Sigmoid colon (tissue), 7 donors: ENCODE measurements around the gene FKBP9. TPM values are rescaled to one million over a fixed set of nuclear protein-coding genes. Genes with fewer than 3 reads are reported as not detected.
"Not testable (repeated sequence)": the region's sequence is repeated elsewhere in the genome, so short reads cannot be mapped to it uniquely, and the experiment has no call there.

ENCODE experiments used
- DNase-seq: peaks from one replicate; pipeline ENCODE4 v3.0.0-alpha.2; 2019
- H3K27ac ChIP-seq, 4 donors: fragments of 200-600 bp; sonication (generic); one replicate each; pipeline ENCODE4 v1.5.1; 2016 to 2019; ENCODE audit warnings: mild to moderate bottlenecking in 1 of 4
- H3K27me3 ChIP-seq, 3 donors: fragments of 200-600 bp; sonication (generic); one replicate each; pipeline ENCODE4 v1.5.1; 2019; ENCODE audit warnings: mild to moderate bottlenecking in 1 of 3
- H3K36me3 ChIP-seq, 4 donors: fragments of 200-600 bp; sonication (generic); one replicate each; pipeline ENCODE4 v1.5.1; 2016 to 2019
- H3K4me1 ChIP-seq, 4 donors: fragments of 200-600 bp; sonication (generic); one replicate each; pipeline ENCODE4 v1.5.1; 2017 to 2019
- H3K4me3 ChIP-seq, 4 donors: fragments of 200-600 bp; sonication (generic); one replicate each; pipeline ENCODE4 v1.5.1; 2017 to 2019; ENCODE audit warnings: mild to moderate bottlenecking in 2 of 4, moderate library complexity in 1 of 4
- H3K9me3 ChIP-seq, 4 donors: fragments of 200-600 bp in 3 of 4; sonication (generic) in 3 of 4; one replicate each; pipeline versions ENCODE4 v1.5.1 to v1.6.1; 2013 to 2019
- CTCF ChIP-seq, 4 experiments: fragments of 450-650 bp in 3 of 4; fragments of 200-600 bp in 1 of 4; IDR thresholded peaks; one replicate each; pipeline ENCODE4 v1.5.1; 2016 to 2019; ENCODE audit warnings: antibody characterized with exemption in 4 of 4, mild to moderate bottlenecking in 3 of 4, moderate library complexity in 2 of 4
- WGBS, 2 donors: extraction: QIAGEN DNeasy Blood & Tissue Kit; methylation state at CpG; one replicate each; pipeline ENCODE4 v1.1.7; 2013; 5-methylcytosine and 5-hydroxymethylcytosine counted together
- intact Hi-C: fragments of 100-400 bp; cut with DNase I; formaldehyde crosslinking; loops from one replicate; pipeline ENCODE4 v1.15.1; 2023
- polyA plus RNA-seq, 3 donors: library from polyadenylated mRNA; stranded (reverse); fragments of 200-250 nt; gene quantifications; one replicate each; pipeline ENCODE4 v1.2.3, GENCODE V29; 2013
- total RNA-seq, 4 donors: library from RNA; depleted of rRNA; stranded (reverse); fragments of >200 nt; gene quantifications; one replicate each; pipeline ENCODE4 v1.1.0, GENCODE V29; 2016
- donor health status: healthy with polysubstance abuse.
- donor health status: Bipolar disorder and iron deficiency.
- donor health status: healthy.

Gene FKBP9
- total and polyA plus RNA-seq, 7 donors, result 12.3 to 161 (median 79.6) TPM

- DNase-seq, H3K9me3 ChIP-seq, H3K27me3 ChIP-seq, H3K36me3 ChIP-seq, H3K4me3 ChIP-seq, intact Hi-C loops: not testable (repeated sequence)
- Histone ChIP-seq H3K27ac (peak overlapping the region in 3 of 4 donors; percentile 49 to 57 (median 55)), H3K4me1 (peaks cover 0 to 18% (median 14%) of the 10 kb centered on the region in 4 donors)
- 22 to 31% methylated on average over 6 of the region's 8 CpGs for WGBS, 2 donors
- peak; percentile 16 to 41 (median 30) for TF ChIP-seq CTCF (IDR thresholded peaks at IDR 0.05)
Observed at GRCh38 chr7:32964461-32965159, 7.4 kb downstream of the FKBP9 start.

GRCh38 chr7:32966489-32967267, 9.4 kb downstream of the FKBP9 start:
- H3K27me3 ChIP-seq, H3K27ac ChIP-seq, intact Hi-C loops, H3K36me3 ChIP-seq, H3K4me3 ChIP-seq, DNase-seq, H3K9me3 ChIP-seq: not testable (repeated sequence)
- peaks cover 0 to 22% (median 16%) of the 10 kb centered on the region in 4 donors for H3K4me1 ChIP-seq
- WGBS, 2 donors, result 56 to 65% methylated on average over 4 of the region's 5 CpGs

GRCh38 chr7:32967268-32967582, 10.0 kb downstream of the FKBP9 start:
- H3K4me1 ChIP-seq, result peaks cover 0 to 27% (median 18%) of the 10 kb centered on the region in 4 donors
- DNase-seq, intact Hi-C loops, H3K4me3 ChIP-seq, H3K27ac ChIP-seq, H3K36me3 ChIP-seq, H3K9me3 ChIP-seq, H3K27me3 ChIP-seq: not testable (repeated sequence)
- WGBS, 2 donors, result 30 to 68% methylated on average over 4 of the region's 4 CpGs

- H3K4me3 ChIP-seq, H3K27me3 ChIP-seq, H3K27ac ChIP-seq, H3K36me3 ChIP-seq, H3K9me3 ChIP-seq, DNase-seq, intact Hi-C loops: not testable (repeated sequence)
- 18 to 49% methylated on average over 3 of the region's 3 CpGs for WGBS, 2 donors
- peaks cover 0 to 10% (median 4%) of the 10 kb centered on the region in 4 donors for H3K4me1 ChIP-seq
Observed at GRCh38 chr7:32971967-32972366, 14.7 kb downstream of the FKBP9 start.

- H3K4me3 ChIP-seq, intact Hi-C loops, H3K4me1 ChIP-seq, H3K9me3 ChIP-seq, H3K27me3 ChIP-seq, H3K27ac ChIP-seq, DNase-seq: not testable (repeated sequence)
- 92 to 98% methylated on average over 2 of the region's 2 CpGs for WGBS, 2 donors
- H3K36me3 ChIP-seq, result peaks cover 0 to 16% (median 2%) of the 10 kb centered on the region in 4 donors
Observed at GRCh38 chr7:32977159-32977558, 19.9 kb downstream of the FKBP9 start.

- H3K4me1 ChIP-seq, H3K4me3 ChIP-seq, H3K27ac ChIP-seq, H3K27me3 ChIP-seq, H3K9me3 ChIP-seq, intact Hi-C loops: not testable (repeated sequence)
- 94 to 97% methylated on average over 6 of the region's 6 CpGs for WGBS, 2 donors
- peak; percentile 74 for DNase-seq
- peaks cover 0 to 16% (median 2%) of the 10 kb centered on the region in 4 donors for H3K36me3 ChIP-seq
Observed at GRCh38 chr7:32979246-32979645, 22.0 kb downstream of the FKBP9 start.

- Histone ChIP-seq H3K4me1 (peaks cover 0 to 11% (median 6%) of the 10 kb centered on the region in 4 donors), H3K36me3 (peaks cover 0 to 16% (median 2%) of the 10 kb centered on the region in 4 donors)
- DNase-seq, intact Hi-C loops, H3K9me3 ChIP-seq, H3K4me3 ChIP-seq, H3K27ac ChIP-seq, H3K27me3 ChIP-seq: not testable (repeated sequence)
- WGBS, 2 donors, result no CpG with 5 or more reads among the region's 2 CpGs
Observed at GRCh38 chr7:32979902-32980301, 22.7 kb downstream of the FKBP9 start.

GRCh38 chr7:32988148-32988547, 30.9 kb downstream of the FKBP9 start:
- peaks cover 0 to 23% (median 16%) of the 10 kb centered on the region in 4 donors for H3K4me1 ChIP-seq
- DNase-seq, H3K27me3 ChIP-seq, H3K9me3 ChIP-seq, H3K4me3 ChIP-seq, intact Hi-C loops, H3K36me3 ChIP-seq, H3K27ac ChIP-seq: not testable (repeated sequence)
- WGBS, 2 donors, result 43 to 84% methylated on average over 8 of the region's 8 CpGs

GRCh38 chr7:32991068-32991585, 33.9 kb downstream of the FKBP9 start:
- H3K36me3 ChIP-seq, H3K4me3 ChIP-seq, H3K9me3 ChIP-seq, H3K27me3 ChIP-seq, DNase-seq, intact Hi-C loops: not testable (repeated sequence)
- 36 to 37% methylated on average over 4 of the region's 5 CpGs for WGBS, 2 donors
- Histone ChIP-seq H3K27ac (peak overlapping the region; percentile 49 to 70 (median 54)), H3K4me1 (peaks cover 0 to 12% (median 9%) of the 10 kb centered on the region in 4 donors)

- H3K9me3 ChIP-seq, H3K27me3 ChIP-seq, intact Hi-C loops, H3K4me3 ChIP-seq, H3K36me3 ChIP-seq, DNase-seq: not testable (repeated sequence)
- WGBS, 2 donors, result 44 to 59% methylated on average over 9 of the region's 9 CpGs
- H3K27ac ChIP-seq, result peak overlapping the region in 1 of 4 donors; percentile 70
- peaks cover 0 to 12% (median 9%) of the 10 kb centered on the region in 4 donors for H3K4me1 ChIP-seq
Observed at GRCh38 chr7:32991975-32992700, 34.9 kb downstream of the FKBP9 start.

- H3K4me3 ChIP-seq, H3K9me3 ChIP-seq, H3K27ac ChIP-seq, intact Hi-C loops, H3K27me3 ChIP-seq, DNase-seq, H3K36me3 ChIP-seq: not testable (repeated sequence)
- 14 to 40% methylated on average over 6 of the region's 6 CpGs for WGBS, 2 donors
- H3K4me1 ChIP-seq, result peaks cover 0 to 17% (median 11%) of the 10 kb centered on the region in 4 donors
Observed at GRCh38 chr7:32992750-32993149, 35.5 kb downstream of the FKBP9 start.
